GM18499 (cell line): ENCODE results near the gene FRS3.

Source experiments
- ATAC-seq: cut with Tn5 transposase; IDR thresholded peaks from one replicate; pipeline ENCODE4 v1.9.1; 2021; ENCODE audit warnings: moderate number of reproducible peaks; ENCODE audit not compliant: insufficient read depth, unreplicated experiment

The FRS3 gene

DNA sequence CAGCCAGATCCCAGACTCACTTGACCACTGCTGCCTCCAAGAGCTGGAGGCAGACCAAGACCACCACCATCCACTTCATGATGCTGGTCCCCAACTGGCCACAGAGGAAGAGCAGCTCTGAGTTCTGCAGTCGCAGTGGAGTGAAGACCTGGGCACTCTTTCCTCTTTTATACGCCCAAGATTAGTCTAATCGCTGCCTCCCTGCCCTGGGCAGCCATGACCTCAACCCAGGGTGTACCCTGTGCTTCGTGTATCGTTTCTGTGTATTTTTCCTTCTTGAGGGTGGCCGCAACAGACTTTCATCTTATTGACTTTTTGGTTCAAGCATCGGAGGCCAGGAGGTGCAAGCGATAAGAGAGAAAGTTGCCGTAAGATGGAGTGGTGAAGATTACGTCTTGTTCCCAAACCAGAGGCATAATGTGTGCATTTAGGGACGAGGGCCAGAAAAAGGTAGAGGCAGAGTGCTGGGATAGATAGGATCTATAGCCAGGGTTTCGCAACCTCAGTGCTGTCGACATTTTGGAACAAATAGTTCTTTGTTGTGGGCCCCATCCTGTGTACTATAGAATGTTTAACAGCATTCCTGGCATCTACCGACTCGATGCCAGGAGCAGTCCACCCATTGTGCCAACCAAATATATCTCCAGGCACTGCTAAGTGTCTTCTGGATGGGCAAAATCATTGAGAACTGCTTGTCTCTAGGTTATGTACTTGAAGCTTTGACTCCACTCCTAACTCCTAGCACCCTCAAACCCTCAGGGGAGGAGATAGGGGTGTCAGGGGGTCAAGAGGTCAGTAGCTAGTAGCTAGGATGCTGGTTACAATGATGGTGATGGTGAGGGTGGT, 32.2 kb downstream of the FRS3 start, which contains the start of gene PGC:
Gene PGC, minus strand, starts transcription at position 142 of the 846 bp plus-strand sequence. Its CDS starts 63 bp downstream, at position 79.
- ATAC-seq, result no peak

DNA sequence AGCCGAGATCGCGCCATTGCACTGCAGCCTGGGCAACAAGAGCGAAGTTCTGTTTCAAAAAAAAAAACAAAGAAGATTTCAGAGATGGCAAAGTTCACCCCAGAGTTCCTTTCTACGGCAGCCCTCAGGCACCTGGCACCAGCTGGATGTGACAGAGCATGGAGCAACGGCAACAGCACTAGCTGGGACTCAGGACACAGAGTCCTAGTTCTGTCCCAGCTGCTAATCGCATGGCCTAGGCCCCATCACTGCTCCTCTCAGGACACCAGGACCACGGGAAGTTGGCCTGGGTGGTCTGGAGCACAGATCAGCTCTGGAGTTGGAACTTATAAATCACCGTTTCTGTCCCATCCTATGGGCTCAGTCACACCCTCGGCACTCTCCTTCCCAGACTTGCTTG, 33.6 kb downstream of the FRS3 start:
- ATAC-seq, result no peak

DNA sequence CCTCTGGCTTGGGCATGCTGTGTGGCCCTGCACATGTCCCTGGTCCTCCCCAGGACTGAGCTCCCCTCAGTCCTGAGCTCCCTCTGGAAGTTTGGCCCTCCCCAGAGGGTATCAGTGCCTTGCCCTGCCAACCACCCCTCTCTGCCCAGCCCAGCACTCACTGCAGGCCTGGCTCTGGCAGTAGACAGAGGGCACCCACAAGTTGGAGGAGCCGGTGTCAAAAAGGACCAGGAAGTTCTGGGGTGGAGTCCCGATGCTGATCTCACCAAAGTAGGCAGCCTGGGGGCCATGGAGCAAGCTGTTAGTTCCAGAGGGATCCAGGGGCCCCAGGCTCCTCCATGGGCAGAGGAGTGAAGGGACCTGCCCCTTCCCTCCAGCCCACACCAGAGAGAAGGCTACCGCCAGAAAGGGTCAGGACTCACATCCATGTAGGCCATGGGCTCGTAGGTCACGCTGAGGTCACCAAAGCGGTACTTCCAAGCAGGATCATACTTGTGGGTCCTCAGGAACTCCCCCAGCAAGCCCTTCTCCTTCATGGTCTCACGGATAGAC, 35.4 kb downstream of the FRS3 start:
- ATAC-seq, result no peak

DNA sequence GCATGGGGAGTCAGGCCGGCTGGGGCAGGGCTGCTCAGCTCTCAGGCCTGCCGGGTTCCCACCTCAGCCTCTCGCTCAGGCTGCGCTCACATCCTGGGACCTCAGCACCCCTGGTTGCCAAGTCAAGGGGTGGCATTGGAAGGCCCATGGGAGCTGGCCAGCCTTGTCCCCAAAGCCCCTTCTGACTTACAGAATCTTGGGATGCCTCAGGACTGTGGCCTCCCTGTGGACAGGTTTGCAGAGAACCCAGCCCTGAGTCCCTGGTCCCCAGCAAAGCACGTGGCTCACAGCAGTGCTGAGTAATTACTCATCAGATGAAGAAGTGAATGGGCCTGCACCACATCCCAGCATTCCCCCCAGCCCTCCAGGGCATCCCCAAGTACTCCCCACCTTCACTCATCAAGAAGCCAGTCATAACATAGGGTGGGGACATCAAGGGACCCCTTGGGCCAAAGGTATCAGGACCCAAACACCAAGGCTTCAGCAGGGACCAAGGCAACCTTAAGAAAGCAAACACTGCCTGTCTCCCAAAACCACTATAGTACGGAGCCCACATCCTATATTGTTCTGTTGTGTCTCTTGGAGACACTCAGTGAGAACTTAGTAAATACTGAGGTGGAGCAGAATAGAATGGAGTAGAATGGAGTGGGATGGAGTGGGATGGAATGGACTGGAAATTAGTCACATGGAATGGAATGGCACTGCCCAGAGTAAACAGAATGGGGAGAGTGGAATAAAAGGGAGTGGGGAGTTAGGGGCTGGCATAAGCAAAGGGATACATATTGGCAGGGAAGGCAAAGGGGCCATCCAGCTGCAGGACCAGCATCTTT, 36.1 kb downstream of the FRS3 start:
- ATAC-seq, result no peak

DNA sequence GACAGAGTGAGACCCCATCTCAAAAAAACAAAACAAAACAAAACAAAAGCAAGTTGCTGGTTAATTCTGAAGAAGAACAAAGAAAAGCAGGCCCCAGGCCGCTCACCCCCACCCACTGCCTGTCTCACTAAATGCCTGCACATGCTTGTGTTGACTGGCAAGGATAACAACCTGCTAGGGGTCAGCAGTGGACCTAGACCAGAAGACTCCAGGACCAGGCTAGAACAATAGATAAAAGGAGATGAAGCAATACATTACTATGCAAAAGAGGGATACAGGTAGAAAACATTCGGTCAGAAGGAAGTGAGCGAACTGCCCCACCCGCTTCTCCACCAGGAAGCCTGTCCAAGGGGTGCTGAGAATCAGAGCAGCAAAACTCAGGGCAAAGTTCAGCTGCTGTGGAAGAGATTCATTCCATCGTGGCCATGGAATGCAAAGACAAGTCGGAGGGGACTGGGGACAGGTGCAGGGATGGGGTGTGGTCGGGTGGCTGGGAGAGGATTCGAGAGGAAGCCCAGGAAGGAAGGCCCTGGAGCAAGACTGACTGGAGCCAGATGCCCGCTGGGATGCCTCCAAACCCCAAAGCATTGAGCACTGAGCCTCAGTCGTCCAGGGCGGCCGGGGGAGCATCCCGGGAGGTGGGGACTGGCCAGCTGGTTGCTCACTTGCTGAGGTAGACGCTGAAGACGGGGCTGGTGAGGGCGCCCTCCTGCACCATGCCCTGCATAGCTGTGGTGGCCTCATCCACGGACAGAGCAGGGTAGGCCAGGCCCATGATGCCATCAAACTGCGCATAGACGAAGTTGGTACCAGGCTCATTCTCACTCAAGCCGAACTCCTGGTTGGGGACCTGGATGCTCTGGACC, 37.8 kb downstream of the FRS3 start:
- no peak for ATAC-seq

DNA sequence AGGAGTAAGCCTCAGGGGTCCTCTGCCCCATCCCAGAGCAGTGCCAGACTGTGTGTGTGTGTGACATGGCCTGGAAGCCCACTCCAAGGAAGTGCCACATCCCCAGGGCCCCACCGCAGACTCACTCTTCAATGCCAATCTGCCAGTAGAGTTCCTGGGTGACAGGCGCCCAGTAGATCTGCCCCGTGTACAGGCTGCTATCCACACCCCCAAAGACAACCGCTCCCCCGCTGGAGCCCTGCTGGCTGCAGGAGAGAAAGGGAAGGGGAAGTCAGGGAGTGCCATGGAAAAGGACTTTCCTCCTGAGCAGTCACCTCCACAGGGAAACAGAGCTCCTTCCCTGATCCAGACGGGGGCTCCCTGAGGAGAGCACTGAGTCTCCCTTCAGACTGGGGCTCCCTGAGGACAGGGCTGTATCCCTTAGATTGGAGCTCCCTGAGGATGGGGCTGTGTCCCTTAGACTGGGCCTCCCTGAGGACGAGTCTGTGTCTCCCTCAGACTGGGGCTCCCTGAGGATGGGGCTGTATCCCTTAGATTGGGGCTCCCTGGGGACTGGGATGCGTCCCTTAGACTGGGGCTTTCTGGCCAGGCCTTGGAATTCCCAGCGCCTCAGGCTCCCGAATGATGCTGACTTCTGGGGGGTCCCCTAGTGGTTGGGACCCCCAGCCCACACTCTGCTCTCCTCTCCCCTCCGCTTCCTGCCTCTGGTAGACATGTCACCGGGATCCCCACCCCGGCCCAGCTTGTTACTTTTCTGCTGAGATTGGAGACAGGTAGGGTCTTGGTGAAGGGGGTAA, 39.1 kb downstream of the FRS3 start:
- no peak for ATAC-seq

DNA sequence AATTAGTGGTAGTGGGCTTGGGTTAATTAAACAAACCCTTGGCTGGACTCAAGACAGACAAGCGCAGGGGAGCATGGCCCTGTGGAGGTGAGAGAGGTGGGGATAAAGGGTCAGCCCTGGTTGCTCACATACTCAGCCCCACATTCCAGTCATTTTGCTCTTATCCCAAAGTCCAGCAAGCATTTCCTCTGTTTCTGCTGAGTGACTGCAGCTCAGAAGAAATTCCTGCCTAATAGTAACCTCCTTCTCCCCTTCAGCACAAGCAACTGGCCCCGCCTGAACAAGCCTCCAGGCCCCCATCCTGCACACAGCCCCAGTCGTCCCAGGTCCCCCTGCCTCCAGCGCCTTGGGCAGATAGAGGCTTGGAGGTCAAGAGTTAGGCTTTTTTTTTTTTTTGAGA, 40.7 kb downstream of the FRS3 start:
- no peak for ATAC-seq

DNA sequence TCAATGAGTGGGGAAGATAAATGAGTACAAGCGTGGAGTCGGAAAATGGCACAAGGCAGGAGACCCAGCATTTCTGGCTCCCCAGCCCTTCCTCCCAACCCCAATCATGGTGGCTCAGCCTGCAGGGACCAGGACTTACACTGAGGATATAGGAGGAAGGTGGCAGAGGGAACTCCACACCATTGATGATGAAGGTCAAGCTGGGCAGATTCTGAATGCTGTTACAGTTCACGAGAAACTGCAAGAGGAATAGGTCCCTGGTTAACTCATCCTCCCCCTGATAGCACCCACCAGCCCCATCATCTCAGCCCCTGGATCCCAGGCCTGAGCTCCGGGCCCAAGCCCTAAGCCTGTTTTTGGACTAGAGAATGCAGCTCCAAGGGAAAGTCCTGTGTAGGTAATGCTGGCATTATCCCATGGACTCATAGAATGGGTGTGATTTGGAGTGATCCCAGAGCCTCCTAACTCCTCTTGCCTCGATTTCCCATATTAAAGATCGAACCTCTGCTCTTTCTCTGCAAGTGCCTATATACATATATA, 42.0 kb downstream of the FRS3 start:
- no peak for ATAC-seq

DNA sequence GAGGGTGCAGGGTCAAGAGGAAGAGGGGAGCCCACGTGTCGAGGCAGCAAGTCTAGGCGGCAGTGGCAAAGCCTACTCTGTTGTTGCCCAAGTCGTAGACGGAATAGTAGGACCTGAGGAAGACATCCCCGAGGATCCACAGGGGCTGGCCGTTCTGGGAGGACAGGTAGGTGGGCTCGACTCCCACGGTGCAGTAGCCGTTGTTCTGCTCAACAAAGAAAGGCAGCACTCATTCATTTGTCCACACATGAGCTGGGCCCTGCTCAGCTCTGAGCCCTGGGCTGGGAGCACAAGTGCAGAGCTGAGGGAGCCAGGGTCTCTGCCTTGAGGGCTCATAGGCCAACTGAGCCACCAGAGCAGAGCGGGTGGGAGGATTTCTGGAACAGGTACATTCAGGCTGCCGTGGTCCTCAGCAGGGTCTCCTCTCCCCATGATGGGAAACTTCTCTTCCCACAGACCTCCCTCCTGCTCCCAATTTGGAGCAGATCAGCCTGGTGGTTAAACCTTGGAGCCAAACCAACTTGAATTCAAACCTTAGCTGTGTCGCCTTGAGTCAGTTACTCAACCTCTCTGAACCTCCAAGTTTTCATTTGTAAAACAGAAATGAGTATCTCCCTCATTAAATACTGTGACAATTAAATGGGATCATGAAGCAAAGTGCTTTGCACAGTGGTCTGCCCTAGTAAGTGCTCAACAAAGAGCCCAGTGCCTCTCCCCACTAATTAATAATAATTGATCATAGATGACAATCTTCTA, 42.7 kb downstream of the FRS3 start:
- no peak for ATAC-seq

DNA sequence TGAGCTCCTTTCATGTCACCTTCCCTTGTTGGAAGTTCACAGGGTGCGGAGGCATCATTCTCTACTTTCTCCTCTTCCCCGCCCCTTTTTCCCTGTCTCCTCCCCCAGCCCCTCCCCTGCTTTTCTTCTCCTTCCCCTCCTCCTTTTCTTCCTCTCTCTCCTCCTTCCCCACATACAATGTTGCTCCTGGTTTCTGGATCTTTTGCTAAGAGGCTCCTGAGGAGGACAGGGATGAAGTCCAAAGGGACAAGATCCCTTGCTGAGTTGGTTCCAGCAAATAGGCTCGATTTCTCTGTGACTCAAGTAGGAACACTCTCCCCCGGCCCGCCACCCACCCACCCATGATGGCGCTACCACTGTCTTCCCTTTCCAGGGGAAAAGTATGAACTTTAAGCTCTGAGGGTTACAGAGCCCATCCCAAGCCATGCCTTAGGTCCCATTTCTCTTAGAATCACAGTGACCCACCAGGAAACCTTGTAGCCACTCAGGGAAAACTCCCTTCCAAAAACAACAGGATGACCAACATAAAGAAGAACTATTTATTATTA, 43.4 kb downstream of the FRS3 start:
- no peak for ATAC-seq

DNA sequence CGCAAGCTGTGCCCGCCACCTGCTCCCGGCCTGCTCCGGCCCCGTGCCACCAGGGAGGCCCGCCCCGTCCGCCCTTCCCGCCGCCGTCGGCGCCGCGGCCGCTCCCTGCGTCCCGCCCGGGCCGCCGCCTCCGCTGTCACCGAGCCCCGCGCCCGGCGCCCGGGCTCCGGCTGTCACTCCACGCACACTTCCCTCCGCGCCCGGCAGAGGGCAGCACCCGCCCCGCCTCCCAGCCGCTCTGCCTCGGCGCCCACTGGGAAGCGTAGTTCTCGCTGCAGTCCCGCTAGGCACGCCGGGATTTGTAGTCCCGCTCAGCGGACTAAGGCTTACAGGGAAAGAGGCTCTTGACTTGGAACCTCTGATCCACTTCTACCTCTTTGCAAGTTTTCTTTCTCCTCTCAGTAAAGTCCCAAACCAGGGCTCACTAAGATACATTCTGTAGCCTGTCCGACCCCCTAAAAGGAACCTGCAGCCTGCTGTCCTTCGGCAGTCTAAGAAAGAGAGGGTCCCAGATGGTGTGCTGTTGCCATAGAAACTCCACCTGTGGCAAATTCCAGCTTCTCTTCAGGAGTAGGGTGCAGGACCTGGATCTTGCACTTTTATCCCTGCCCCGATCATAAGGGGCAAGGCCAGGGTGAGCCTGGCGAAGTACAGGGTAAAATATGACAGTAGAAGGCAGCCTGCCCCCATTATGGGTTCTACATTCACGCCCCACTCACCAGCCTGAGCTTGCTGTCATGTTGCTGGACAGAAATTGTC, 44.1 kb downstream of the FRS3 start, which contains the start of gene TFEB:
Gene TFEB, minus strand, starts transcription at position 182 of the 759 bp plus-strand sequence. CDS start 44,395 bp downstream, outside the sequence.
- no peak for ATAC-seq

DNA sequence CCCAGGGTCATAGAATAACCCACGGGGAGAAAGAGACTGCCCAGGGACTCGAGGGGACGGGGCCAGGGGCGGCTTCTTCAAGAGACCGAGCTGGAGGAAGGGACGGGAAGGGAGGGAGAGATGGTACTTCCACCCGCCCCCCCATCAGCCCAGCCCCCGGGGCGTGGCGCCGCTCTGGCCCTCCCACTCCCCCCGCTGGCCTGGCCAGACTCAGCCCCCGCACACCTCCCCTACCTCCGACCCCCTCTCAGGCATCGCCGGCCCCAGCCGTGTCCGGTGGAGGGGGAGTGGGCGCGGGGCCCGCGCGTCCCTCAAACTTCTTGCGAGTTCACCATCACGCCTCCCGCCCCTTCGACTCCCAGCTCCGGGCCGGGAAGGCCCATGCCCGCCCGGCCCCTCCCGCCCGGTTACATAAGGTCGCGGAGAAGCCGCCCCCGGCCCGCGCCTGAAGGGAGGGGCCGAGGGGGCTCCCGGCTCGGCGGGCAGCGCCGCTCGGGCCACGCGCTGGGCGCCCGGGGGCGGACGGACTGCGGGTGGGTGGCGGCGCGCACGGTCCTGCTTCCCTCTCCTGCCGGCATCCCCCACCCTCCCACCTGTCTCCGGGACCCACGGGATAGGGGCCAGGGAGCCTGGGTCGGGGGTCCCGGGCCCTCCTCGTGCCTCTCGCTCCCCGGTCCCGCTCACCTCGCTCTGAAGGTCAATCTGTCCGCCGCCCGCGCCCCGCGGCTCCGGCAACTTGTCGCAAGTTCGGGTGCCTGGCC, 44.9 kb downstream of the FRS3 start:
- no peak for ATAC-seq

DNA sequence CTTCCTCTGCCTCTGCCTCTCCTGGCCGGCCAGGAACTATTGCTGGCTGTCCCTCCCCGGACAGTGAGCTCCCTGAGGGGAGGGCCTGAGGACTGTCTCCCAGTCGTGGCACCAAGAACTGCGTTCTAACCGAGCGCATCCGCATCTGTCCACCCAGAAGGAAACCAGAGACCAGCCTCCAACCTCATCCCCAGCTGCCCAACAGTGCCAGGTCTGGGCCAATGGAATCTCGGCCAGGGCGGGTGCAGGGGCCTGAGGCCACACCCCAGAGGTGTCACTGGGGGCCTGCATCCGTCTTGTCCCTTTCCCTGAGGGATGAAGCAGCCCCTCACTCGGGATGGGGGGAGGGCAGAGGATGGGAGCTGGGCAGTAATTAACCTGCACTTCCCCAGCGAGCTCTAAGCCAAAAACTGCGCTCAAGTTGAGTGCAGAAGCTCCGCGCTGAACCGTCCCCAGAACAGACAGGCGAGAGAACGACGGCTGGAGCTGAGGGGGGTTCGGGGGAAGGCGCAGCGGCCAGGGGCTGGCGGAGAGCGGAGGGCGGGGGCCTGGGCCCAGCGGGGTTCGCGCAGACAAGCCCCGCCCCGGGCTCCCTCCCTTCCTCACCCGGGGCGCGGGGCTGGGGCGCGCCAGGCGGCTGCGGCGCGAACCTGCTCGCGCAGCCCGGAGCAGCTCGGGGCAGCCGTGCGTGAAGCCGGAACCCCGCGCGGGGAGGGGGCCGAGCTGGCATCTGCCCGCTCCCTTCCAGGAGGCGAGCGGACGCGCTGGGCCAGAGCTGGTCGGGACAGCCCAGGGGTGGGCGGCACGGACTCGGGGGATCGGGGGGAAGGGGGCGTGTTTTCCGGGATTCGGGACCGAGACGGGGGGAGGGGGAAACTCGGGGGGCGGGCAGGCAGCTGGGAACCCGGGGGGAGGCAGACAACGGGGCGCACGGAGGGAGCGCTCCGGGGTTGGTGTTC, 45.7 kb downstream of the FRS3 start:
- no peak for ATAC-seq

DNA sequence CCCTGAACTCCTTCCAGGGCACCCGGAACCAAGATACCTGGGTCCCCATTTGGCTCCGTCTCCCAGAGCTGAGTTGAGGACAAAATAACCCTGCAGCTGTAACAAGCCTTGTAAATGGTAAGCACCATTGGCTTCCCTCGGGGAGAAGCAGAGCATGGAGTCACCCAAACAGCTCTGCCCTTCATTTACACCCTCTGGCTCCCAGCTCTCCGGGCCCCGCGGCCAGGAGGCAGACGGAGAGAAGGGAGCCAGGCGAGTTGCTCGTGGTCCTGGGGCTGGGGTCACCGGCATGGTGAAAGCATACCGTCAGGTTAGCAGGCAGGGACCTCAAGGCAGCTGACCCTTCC, 46.4 kb downstream of the FRS3 start:
- ATAC-seq, result no peak

DNA sequence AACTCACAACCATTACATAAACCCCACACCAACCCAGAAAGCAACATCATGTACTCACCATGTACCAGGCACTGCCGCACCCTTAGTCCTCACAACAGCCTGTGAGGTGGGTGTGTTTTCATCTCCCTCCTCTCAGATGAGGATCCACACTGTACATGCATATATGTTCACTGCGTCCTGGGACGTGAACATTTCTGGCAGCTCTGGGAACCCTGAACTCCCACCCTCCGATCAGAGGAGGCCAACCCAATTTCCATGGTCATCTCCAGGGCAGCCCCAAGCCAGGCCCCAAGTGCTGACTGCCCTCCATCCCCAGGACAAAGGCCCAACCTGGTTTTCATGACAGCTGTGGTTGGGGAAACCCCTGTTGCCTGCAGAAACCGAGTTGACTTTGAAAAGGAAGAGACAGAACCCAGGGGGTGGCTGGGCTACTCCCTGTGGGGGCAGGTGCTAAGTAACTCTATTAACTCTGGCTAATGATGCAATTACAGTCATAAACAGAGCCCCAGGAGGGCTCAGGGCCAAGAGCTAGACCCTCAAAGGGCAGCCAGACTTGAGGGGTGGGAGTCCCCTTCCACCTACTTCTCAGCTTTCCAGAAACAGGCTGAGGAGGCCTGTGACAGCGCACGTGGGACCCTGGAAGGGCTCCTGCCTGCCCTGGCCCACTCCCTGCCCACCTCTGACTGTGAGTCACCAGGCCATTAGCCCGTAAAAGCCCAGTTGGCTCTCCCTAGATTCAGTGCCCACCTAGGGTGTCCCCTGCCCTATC, 46.9 kb downstream of the FRS3 start:
- no peak for ATAC-seq
